SH-SY5Y (cell line): ENCODE measurements around the gene PSMB7.

ENCODE experiments used
- GATA2 ChIP-seq: IDR thresholded peaks from 2 replicates; pipeline ENCODE4 v1.6.1; 2011; ENCODE audit warnings: mild to moderate bottlenecking, low read depth, low read length
- GATA3 ChIP-seq: IDR thresholded peaks from 2 replicates; pipeline ENCODE4 v1.6.1; 2011; ENCODE audit warnings: low read depth, mild to moderate bottlenecking, low read length, moderate library complexity

The PSMB7 gene

DNA sequence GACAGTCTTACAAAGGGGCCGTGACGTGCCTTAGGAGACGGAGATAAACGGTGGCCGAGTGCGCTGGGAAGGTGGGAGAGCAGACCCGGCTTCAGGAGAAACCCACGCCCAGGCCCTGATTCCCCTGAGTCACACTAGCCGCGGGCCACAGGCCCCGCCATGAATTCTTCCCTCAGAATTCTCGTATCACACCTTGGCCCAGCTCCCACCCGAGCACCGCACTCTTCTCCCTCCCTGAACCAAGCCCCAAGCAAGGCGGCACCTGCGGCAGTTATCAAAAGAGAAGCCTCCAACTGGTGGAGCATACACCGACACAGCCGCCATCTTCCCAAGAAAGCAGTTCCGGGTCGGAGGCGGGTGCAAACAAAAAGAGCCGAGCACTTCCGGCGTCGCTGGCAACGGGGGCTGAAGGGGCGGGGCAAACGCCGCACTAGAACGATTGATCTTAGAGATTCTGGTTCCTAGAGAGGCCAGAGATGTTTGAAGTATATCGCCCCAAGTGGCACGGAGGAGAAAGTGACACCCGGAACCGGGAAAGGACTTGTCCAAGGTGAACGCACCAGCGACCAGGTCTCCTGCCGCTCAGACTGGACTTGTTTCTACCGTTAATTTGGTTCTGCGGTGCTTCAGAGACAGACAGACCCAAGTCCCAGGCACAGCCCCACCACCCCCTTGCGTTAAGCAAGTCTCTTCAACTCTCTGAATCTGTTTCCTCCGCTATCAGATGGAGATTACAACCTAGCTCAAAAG, at the start of gene PSMB7:
TSS of gene PSMB7 (minus strand) at position 341 of the 750 bp plus-strand sequence. CDS start at position 324, 17 bp downstream.
- TF ChIP-seq GATA3 = no peak
- no peak; the same call in 1 of the 2 replicates for TF ChIP-seq GATA2

- TF ChIP-seq GATA2 = no peak
- no peak for TF ChIP-seq GATA3
Observed at GRCh38 chr9:124462739-124463138, 47.5 kb upstream of the PSMB7 start.

DNA sequence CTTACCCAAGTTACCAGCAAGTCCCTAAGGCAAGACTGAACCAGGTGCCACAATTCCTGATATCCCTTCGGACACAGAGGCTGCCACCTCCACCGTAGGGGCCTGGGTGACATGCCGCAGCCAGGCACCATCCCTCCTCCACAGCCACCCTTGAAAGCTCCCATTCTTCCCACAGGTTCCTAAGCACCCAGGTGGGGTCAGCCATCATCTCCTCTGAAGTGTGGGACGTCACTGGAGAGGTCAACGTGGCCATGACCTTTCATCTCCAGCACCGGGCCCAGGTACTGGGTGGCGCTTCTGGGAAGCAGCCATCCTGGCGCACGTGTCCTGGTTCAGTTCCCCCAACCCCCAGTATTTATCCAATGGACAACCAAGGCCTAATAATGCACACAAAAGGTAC, 43.2 kb upstream of the PSMB7 start:
- TF ChIP-seq GATA2 (no peak), GATA3 (no peak)

GRCh38 chr9:124457887-124458431, 42.7 kb upstream of the PSMB7 start:
- TF ChIP-seq GATA2 = no peak
- no peak for TF ChIP-seq GATA3

DNA sequence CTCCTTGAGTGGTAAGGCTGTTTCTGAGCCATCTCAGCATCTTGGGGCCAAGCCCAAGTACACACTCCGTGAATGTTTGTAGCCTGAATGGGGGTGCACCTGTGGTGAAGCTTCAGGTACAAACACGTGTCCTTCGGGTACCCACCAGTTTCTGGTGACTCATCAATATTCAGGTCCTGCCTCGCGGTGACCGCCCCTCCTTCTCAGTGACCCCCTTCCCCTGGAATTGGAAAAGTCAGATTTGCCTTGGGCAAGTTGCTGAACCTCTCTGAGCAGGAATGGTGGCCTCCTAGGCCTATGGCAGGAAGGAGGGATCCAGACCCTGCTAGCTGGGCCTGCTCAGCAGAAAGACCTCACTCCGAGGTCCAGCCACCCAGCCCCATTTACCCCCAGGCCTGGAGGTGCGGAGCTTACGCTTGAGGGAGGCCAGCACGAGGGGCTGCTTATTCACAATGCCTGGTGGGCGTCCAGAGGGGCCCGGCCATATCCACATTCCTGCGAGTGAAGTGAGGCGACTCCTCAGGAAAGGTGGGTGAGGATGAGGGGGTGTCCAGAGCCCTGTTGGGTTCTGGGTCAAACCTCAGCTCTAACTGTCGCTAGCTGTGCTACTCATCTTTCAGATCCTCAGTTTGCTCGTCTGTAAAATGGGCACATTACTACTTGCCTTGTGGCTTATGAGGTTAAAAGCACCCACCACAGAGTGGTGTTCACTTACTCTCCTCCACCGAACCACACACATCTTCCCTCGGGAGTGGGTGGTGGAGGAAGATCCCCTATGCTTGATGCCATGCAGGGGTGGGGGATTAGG, 42.0 kb upstream of the PSMB7 start:
- no peak for TF ChIP-seq GATA3

GRCh38 chr9:124456341-124457078, 41.3 kb upstream of the PSMB7 start:
- TF ChIP-seq GATA3 = no peak
- no peak for TF ChIP-seq GATA2

DNA sequence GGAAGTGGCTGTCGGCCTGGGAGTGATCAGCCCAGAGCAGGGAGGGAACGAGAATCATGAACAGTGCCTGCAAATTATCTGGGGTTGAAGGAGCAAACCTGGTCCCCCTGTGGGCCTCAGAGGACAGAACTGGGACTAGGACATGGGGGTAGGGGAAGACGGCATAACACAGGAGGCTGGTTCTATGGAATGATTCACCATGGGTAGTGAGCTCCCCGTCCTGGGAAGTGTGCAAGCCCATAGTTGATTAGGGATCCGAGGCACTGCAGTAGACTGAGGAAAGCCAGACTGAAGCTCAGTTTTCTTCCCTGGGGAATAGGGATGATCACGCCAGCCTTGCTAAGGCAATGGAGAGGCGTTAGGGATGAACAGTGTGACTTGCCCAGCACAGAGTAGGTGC, 40.6 kb upstream of the PSMB7 start:
- TF ChIP-seq GATA2 (no peak), GATA3 (no peak)

DNA sequence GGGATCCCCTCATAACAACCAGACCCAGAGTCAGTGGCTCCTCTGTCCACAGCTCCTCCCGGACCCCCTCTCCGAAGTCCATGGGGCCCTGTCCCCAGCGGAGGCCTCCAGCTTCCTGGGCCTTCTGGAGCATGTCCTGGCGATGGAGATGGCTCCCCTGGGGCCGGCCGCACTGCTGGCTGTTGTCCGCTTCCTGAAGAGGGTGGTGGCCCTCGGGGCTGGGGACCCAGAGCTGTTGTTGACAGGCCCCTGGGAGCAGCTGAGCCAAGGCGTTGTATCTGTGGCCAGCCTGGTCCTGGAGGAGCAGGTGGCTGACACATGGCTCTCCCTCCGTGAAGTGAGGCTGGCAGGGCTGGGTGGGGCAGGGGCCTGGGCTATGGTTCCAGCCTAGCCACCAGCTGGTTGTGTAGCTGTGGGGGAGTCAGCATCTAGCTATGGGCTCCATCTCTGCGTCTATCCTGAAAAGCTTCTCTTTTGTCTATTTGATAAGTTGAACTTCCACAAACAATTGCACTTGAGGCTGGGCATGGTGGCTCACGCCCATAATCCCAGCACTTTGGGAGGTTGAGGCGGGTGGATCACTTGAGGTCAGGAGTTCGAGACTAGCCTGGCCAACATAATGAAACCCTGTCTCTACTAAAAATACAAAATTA, 39.7 kb upstream of the PSMB7 start:
- no peak for TF ChIP-seq GATA3
- TF ChIP-seq GATA2 = no peak

- no peak for TF ChIP-seq GATA3
- TF ChIP-seq GATA2 = no peak
Observed at GRCh38 chr9:124454296-124454695, 39.1 kb upstream of the PSMB7 start.

DNA sequence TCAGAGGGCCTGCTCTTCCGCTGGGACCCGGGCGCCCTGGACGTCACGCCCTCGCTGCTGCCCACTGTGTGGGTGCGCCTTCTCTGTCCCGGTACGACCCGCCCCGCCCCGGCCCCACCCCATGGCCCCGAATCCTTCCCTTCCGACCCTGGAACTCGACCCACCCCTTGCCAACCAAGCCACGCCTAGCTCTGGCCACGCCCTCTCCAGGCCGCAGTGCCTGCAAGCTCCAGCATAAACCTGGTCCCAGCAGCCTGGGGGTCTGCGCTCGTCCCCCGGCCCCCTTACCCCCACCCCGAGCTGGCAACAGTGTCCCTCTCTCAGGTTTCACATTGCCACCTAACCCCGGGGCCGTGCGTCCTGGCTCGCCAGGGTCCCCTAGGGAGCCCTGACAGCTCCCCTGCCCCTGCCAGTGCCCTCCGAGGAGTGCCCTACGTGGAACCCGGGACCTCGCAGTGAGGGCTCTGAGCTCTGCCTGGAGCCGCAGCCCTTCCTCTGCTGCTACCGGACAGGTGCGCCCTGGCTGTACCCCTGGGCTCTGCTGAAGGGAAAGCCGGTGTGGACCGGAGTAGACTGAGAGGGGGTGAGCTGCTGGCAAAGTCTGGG, 38.4 kb upstream of the PSMB7 start:
- TF ChIP-seq GATA3 (no peak), GATA2 (no peak)

GRCh38 chr9:124452841-124453585, 37.8 kb upstream of the PSMB7 start:
- TF ChIP-seq GATA3 (no peak), GATA2 (no peak)

DNA sequence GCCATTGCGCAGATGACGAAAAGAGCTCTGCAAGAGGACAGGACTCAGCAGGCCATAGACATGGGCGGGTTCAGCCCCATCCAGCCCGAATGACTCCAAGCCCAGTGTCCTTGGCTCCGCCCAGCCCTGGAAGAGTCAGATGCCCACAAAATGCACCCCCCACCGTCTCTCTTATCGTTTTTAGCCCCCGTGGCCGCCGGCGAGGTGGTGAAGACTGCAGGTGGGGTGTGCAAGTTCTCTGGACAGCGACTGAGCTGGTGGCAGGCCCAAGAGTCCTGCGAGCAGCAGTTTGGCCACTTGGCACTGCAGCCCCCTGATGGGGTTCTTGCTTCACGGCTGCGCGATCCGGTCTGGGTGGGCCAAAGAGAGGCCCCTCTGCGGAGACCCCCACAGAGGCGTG, 37.1 kb upstream of the PSMB7 start:
- TF ChIP-seq GATA3 = no peak
- TF ChIP-seq GATA2 = no peak

DNA sequence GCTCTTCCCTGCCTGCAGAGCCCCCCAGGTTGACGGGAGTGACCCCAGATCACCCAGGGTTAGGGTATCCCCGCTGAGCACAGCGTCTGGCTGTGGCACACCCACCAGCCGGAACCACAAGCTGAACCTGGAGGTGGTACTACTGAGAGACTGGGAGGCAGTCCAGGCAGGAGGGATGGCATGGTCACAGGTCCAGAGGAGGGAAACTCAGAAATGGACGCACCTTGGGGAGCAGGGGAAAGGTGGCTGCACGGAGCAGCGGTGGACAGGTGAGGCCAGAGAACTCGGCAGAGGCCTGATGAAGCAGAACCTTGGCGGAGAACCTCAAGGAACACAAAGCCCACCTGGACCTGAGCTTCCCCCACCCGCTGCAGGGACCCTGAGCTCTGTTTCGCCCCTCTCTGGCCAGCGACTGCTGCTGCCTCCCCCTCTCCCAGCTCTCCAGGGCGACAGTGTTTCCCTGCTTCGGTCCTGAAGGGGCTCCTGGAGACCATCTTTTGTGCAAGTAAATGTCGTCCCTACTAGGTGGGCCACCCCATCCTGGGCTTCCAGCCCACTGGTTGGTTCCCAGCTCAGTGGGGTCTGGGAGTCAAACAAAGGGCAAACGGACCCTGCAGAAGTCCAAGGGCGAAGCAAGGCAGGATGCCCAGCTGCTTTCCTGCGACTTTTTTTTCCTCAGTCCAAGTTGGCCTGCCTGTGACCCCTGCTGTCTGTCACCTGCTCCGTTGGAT, 35.9 kb upstream of the PSMB7 start:
- TF ChIP-seq GATA3 = no peak
- no peak for TF ChIP-seq GATA2
